ENCODE data around the gene OR6S1.

OR6S1 gene

DNA sequence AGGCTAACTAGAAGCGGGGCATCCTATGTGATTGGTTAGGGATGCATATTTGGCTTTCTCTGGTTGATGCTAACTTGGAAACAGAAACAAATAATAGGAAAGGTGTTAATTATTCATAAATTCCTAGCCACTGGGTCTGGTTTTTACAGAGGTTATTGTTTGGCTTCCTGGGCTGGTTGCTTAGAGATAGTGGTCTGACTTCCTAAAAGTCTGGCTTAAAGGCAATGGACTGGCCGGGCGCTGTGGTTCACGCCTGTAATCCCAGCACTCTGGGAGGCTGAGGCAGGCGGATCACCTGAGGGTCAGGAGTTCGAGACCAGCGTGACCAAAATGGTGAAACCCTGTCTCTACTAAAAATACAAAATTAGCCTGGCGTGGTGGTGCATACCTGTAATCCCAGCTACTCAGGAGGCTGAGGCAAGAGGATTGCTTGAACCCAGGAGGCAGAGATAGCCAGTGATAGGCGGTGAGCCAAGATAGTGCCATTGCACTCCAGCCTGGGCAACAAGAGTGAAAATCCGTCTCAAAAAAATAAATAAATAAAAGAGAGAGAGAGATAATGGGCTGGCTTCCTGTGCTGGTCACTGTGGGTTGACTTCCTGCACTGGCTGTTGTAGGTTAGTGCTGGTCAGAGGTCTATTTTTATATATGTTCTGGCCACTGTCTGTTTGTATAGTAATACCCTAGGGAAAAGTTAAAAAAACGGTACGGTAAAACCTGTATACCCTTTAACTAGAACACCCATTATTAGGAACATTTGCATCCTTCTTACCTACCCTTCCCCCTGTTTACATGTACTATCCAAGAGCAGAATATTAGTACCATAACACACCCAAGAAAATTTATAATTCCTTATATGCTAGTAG lies 24.1 kb downstream of the OR6S1 start:
- H3K27ac ChIP-seq = no peak overlapping the region
- TF ChIP-seq, protein P1, sequence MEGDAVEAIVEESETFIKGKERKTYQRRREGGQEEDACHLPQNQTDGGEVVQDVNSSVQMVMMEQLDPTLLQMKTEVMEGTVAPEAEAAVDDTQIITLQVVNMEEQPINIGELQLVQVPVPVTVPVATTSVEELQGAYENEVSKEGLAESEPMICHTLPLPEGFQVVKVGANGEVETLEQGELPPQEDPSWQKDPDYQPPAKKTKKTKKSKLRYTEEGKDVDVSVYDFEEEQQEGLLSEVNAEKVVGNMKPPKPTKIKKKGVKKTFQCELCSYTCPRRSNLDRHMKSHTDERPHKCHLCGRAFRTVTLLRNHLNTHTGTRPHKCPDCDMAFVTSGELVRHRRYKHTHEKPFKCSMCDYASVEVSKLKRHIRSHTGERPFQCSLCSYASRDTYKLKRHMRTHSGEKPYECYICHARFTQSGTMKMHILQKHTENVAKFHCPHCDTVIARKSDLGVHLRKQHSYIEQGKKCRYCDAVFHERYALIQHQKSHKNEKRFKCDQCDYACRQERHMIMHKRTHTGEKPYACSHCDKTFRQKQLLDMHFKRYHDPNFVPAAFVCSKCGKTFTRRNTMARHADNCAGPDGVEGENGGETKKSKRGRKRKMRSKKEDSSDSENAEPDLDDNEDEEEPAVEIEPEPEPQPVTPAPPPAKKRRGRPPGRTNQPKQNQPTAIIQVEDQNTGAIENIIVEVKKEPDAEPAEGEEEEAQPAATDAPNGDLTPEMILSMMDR (IDR thresholded peaks at IDR 0.05) = no peak
- no peak for TF ChIP-seq ZFX (IDR thresholded peaks at IDR 0.05; ENCODE audit: borderline replicate concordance)

- no peak overlapping the region for H3K27ac ChIP-seq
- TF ChIP-seq, protein P1 (IDR thresholded peaks at IDR 0.05) = no peak
- TF ChIP-seq ZFX (IDR thresholded peaks at IDR 0.05; ENCODE audit: borderline replicate concordance) = no peak
These were observed 25.5 kb downstream of the OR6S1 start for GRCh38 chr14:20615996-20616395.

DNA sequence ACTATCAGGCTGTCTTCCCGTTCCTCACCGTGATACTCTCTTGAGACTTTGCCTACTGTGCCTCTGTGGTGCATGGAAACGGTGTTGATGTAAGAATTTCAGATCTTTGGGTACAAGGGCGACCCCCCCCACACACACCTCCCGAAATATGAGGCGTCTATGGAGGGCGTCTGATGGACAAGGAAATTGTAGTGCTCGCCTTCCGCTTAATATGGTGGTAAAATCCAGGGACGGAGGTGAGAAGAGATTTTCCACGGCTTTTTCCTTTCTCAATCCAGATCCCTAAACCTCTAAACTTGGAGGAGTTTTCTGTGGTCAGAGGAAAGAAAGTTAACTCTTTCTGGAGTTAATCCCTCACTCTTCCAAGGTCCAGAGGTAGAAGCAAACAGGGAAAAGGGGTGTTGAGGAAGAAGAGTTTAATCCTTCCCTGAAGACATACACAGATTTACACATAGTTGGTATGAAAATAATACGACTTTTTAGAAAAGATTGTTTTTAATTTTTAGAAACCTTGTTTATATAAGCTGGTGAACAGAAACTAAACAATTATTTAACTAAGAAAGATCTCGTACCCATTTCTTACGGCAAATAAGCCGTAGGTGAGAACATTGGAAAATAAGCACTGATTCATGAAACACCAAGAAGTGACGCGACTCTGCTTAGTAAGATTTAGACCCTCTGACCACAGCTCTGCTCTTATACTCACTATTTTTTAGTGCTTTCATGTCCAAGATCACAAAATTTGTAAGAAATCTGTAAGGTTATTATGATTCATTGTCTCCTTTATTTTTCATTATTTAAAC lies 27.3 kb downstream of the OR6S1 start:
- peak overlapping the region; percentile 75 for H3K27ac ChIP-seq
- TF ChIP-seq, protein P1 (IDR thresholded peaks at IDR 0.05) = no peak
- TF ChIP-seq ZFX (IDR thresholded peaks at IDR 0.05; ENCODE audit: borderline replicate concordance) = no peak

- TF ChIP-seq ZFX (IDR thresholded peaks at IDR 0.05; ENCODE audit: borderline replicate concordance) = no peak
- TF ChIP-seq, protein P1 (IDR thresholded peaks at IDR 0.05) = peak; percentile 79
- peak overlapping the region; percentile 75 for H3K27ac ChIP-seq
These were observed 28.1 kb downstream of the OR6S1 start for GRCh38 chr14:20613094-20614037.

DNA sequence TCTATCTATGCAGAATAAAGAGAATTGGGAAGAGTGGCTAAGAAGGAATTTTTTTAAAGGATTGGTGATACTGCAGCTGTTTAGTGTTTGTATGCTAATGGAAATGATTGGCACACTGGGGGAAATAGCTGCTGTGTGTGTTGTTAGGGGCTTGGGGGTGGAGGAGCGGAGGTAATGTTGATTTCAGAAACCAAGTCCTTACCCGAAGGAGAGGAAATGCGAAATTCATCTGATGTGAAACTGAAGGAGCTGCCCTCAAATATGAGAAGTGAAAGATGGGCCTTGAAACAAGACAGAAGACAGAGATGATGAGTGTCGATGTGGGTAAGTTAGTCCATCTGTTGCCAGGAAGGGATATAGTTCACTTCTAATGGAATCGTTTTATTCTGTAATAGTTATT lies 29.1 kb downstream of the OR6S1 start:
- TF ChIP-seq ZFX (IDR thresholded peaks at IDR 0.05; ENCODE audit: borderline replicate concordance) = no peak
- TF ChIP-seq, protein P1 (IDR thresholded peaks at IDR 0.05) = no peak
- peak overlapping the region; percentile 75 for H3K27ac ChIP-seq

- no peak overlapping the region for H3K27ac ChIP-seq
- TF ChIP-seq, protein P1 (IDR thresholded peaks at IDR 0.05) = no peak
- TF ChIP-seq ZFX (IDR thresholded peaks at IDR 0.05; ENCODE audit: borderline replicate concordance) = no peak
These were observed 30.2 kb downstream of the OR6S1 start for GRCh38 chr14:20611277-20611676.

Data from 22Rv1 (cell line).